Esophagus squamous epithelium (tissue), 4 donors: ENCODE data around the gene CCDC51.

Experiments used
- CTCF ChIP-seq, 6 experiments: fragments of 450-650 bp in 4 of 6; fragments of 200-600 bp in 2 of 6; sonication (generic) in 2 of 6; IDR thresholded peaks; one replicate each; pipeline ENCODE4 v1.5.1; 2016 to 2019; ENCODE audit warnings: antibody characterized with exemption in 6 of 6, mild to moderate bottlenecking in 4 of 6, moderate library complexity in 4 of 6
- POLR2A ChIP-seq, 4 donors: fragments of 450-650 bp; IDR thresholded peaks; one replicate each; pipeline ENCODE4 v1.6.1; 2017; ENCODE audit warnings: antibody characterized with exemption in 4 of 4, mild to moderate bottlenecking in 4 of 4, moderate library complexity in 3 of 4

GRCh38 chr3:48405971-48406370, 33.9 kb downstream of the CCDC51 start:
- TF ChIP-seq CTCF (IDR thresholded peaks at IDR 0.05) (no peak), POLR2A (IDR thresholded peaks at IDR 0.05) (no peak)
